ENCODE results near the gene LMO2. TPM values are rescaled to one million over a fixed set of nuclear protein-coding genes. Genes with fewer than 3 reads are reported as not detected.
A peak's percentile ranks its signal among the peaks of the same experiment; 100 is the strongest.

Gene LMO2
- total and polyA plus RNA-seq, 12 donors, result 12.4 to 40.8 (median 30.8) TPM

GRCh38 chr11:33935461-33936456, 43.9 kb upstream of the LMO2 start:
- Histone ChIP-seq H3K4me3 (no peak overlapping the region), H3K9me3 (replicated peaks in 1 of 3) (no peaks in the 10 kb centered on the region), H3K4me1 (replicated peaks in 1 of 2) (peaks cover 4 to 24% of the 10 kb centered on the region in 2 donors), H3K36me3 (replicated peaks in 1 of 2) (no peaks in the 10 kb centered on the region), H3K27ac (peak overlapping the region in 1 of 5 donors; percentile 31), H3K27me3 (no peaks in the 10 kb centered on the region)
- TF ChIP-seq CTCF (IDR thresholded peaks at IDR 0.05), result no peak
- DNase-seq, result no peak
- WGBS, 4 donors, result 76 to 87% (median 84%) methylated on average over 13 to 14 of the region's 14 CpGs
- intact Hi-C loops (cut with DNase I), result loop anchor here in 1 of 2 donors (10.0 kb wide), 1 partner anchor 61 kb away; no protein-coding TSS in a partner anchor

GRCh38 chr11:33935005-33935404, 43.1 kb upstream of the LMO2 start:
- H3K9me3 ChIP-seq (replicated peaks in 1 of 3), result no peaks in the 10 kb centered on the region
- no peaks in the 10 kb centered on the region for H3K36me3 ChIP-seq (replicated peaks in 1 of 2)
- no peaks in the 10 kb centered on the region for H3K27me3 ChIP-seq
- WGBS, 4 donors, result 84 to 96% (median 91%) methylated on average over 4 of the region's 4 CpGs
- no peak overlapping the region for H3K4me3 ChIP-seq
- H3K4me1 ChIP-seq (replicated peaks in 1 of 2), result peaks cover 4 to 29% of the 10 kb centered on the region in 2 donors
- TF ChIP-seq POLR2A (IDR thresholded peaks at IDR 0.05) (no peak), CTCF (IDR thresholded peaks at IDR 0.05) (no peak)
- intact Hi-C loops (cut with DNase I), result loop anchor here in 1 of 2 donors (10.0 kb wide), 1 partner anchor 60 kb away; no protein-coding TSS in a partner anchor
- no peak for DNase-seq
- H3K27ac ChIP-seq, result no peak overlapping the region

DNA sequence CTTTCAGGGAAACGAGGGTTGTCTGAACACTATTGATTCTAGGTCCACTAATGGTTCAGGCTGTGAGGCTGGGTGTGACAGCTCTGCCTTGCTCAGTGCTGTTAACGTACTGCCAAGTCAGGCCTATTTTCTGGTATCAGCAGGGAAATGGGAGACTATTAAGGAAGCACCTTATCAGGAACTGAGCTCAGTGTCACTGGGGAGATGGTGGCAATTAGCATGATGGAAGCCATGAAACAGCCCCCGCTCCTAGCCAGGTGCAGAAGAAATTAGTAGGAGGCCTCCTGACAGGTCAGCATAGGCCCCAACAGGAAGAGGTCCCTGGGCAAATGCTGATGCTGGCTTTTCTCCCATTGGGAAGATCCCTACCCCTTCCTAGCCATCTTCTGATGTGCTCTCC, 42.6 kb upstream of the LMO2 start:
- H3K9me3 ChIP-seq (replicated peaks in 1 of 3), result no peaks in the 10 kb centered on the region
- no peaks in the 10 kb centered on the region for H3K36me3 ChIP-seq (replicated peaks in 1 of 2)
- WGBS, 4 donors, result 64 to 81% (median 71%) methylated on average over 3 of the region's 3 CpGs
- no peak overlapping the region for H3K27ac ChIP-seq
- no peak overlapping the region for H3K4me3 ChIP-seq
- no peaks in the 10 kb centered on the region for H3K27me3 ChIP-seq
- no peak for DNase-seq
- peaks cover 4 to 31% of the 10 kb centered on the region in 2 donors for H3K4me1 ChIP-seq (replicated peaks in 1 of 2)
- no peak for TF ChIP-seq POLR2A (IDR thresholded peaks at IDR 0.05)
- no peak for TF ChIP-seq CTCF (IDR thresholded peaks at IDR 0.05)
- intact Hi-C loops (cut with DNase I), result loop anchor here in 1 of 2 donors (10.0 kb wide), 1 partner anchor 60 kb away; no protein-coding TSS in a partner anchor

DNA sequence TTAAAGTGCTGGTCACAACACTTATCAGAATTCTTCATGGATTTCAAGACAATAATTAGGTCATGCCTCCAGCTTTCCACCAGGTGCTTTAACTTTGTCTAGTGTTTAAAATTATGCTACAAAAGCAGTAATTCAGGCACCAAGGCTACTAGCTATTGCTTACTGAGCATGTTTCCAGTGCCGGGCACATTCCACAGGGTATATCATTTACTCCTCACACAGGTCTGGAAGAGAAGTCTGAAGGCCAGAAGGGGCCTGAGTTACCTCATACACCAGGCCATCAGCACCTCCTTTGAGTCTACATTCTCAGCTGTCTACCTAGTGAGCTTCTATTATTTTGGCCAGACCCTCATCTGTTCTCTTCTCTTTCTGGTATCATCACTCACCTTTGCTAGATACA, 41.7 kb upstream of the LMO2 start:
- H3K4me1 ChIP-seq (replicated peaks in 1 of 2), result peaks cover 4 to 31% of the 10 kb centered on the region in 2 donors
- intact Hi-C loops (cut with DNase I), result loop anchor here in 1 of 2 donors (10.0 kb wide), 1 partner anchor 59 kb away; no protein-coding TSS in a partner anchor
- 78 to 97% (median 83%) methylated on average over 1 of the region's 1 CpG for WGBS, 4 donors
- TF ChIP-seq CTCF (IDR thresholded peaks at IDR 0.05) (no peak), POLR2A (IDR thresholded peaks at IDR 0.05) (no peak)
- no peaks in the 10 kb centered on the region for H3K27me3 ChIP-seq
- no peak overlapping the region for H3K27ac ChIP-seq
- H3K9me3 ChIP-seq (replicated peaks in 1 of 3), result no peaks in the 10 kb centered on the region
- no peaks in the 10 kb centered on the region for H3K36me3 ChIP-seq (replicated peaks in 1 of 2)
- no peak for DNase-seq
- no peak overlapping the region for H3K4me3 ChIP-seq
